Midbrain (tissue), 1 donor: ENCODE results near the gene FAM120A.

Experiments
- DNase-seq: peaks from one replicate; lab custom pipeline; 2025; lab: John Stamatoyannopoulos, UW

Gene FAM120A

DNA sequence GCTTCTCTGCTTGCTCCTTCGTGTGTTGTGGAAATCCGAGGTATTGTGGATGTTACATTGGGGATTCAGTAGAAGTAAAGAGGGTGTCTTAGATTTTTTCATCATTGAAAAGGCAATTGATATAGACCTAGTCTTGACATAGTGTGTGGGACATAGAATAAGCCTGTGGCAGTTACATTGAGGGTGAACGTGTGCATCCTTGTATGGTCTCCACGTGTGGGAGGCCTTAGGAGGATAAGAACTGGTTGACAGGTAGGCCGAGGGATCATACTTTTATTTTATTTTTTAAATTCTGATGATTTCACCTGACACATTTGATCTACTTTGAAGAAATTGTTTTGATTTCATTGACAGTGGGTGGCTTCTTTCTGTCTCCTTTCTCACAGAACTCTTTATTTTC, 18.9 kb downstream of the FAM120A start:
- DNase-seq, result no peak

GRCh38 chr9:93471124-93471523, 19.6 kb downstream of the FAM120A start:
- no peak for DNase-seq

- DNase-seq, result no peak
Measured at GRCh38 chr9:93473411-93473810, 21.9 kb downstream of the FAM120A start.

DNA sequence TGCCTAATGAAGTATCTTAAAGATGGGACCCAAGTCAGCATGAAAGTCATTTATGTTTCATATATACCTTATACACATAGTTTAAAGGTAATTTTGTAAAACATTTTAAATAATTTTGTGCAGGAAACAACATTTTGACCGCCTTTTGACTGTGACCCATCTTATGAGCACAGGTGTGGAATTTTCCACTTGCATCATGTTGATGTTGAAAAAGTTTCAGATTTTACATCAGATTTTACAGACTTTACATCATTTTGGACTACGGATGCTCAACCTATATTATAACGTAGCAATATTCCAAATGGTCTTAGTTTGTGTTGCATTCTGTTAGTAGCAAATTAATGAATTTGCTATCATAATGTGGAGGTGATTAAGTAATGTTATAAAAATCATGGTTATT, 23.6 kb downstream of the FAM120A start:
- DNase-seq, result no peak

DNA sequence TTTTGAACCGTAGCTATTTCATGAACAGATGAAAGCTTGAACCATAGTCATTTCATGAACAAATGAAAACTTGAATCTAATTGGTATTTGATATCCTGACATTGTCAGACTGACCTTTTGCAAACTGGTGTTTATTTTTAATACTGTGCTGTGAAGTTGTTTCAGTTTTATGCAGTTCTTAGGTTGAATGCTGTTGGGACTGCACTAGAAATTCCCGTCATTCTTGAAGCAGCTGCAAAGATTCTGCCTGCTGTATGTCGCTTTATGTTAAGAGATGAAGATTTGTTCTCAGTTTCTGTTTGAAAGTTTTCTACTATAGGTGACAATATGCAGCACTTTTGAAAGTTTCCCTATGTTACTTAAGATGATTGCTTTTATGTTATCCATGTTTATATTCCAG, 24.4 kb downstream of the FAM120A start:
- no peak for DNase-seq

DNA sequence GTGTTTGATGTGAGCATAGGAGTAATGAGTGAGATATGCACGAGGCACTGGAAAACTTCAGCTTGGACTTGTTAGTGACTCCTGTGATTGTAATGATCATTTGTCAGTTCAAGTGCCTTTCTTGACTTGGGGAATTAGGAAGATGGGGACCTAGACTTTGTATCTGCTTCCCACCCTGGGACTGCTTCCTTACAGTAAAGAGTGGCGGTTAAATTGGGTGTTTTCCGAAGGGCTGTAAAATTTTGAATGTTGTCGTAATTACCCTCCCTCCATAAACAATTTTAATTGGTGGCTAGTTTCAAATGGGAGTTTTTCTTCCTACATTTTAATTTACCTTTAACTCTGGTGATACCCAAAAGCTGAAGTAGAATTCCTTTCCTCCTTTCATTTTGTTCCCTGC, 25.4 kb downstream of the FAM120A start:
- DNase-seq, result no peak

- no peak for DNase-seq
Measured at GRCh38 chr9:93477397-93477796, 25.9 kb downstream of the FAM120A start.

GRCh38 chr9:93479726-93480125, 28.2 kb downstream of the FAM120A start:
- DNase-seq, result no peak

GRCh38 chr9:93480262-93480661, 28.8 kb downstream of the FAM120A start:
- no peak for DNase-seq

DNA sequence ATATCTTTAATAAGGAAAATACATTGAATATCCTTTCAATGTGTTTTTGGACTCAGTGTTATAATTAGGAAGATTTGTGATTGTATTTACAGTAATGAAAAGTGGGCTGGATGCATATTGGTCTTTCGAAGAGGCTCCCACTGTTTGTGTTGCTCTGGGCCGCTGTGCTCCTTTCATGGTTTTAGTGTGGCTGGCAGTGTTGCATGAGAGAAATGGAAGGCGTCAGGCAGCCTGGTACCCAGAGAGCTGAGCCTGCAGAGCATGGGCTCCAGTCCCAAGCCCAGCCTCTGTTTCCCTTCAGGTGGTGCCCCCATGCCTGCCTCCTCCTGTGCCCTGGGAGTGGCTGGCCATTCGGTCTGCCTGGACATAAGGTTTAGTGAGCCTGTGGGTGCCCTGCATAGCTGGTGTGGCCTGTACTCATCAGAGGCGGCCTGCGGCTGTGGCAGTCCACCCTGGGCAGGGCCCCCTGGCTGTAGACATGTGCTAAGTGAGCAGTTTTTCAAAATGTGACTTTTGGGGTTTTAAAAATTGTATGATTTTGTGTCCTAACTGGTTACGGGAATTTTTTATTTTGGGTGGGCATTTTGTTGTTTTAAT, 29.3 kb downstream of the FAM120A start:
- DNase-seq, result no peak

GRCh38 chr9:93483497-93483896, 32.0 kb downstream of the FAM120A start:
- DNase-seq, result no peak

- DNase-seq, result no peak
Measured at GRCh38 chr9:93486268-93486667, 34.8 kb downstream of the FAM120A start.

- DNase-seq, result no peak
Measured at GRCh38 chr9:93488244-93488643, 36.8 kb downstream of the FAM120A start.

GRCh38 chr9:93491593-93492232, 40.2 kb downstream of the FAM120A start:
- no peak for DNase-seq

DNA sequence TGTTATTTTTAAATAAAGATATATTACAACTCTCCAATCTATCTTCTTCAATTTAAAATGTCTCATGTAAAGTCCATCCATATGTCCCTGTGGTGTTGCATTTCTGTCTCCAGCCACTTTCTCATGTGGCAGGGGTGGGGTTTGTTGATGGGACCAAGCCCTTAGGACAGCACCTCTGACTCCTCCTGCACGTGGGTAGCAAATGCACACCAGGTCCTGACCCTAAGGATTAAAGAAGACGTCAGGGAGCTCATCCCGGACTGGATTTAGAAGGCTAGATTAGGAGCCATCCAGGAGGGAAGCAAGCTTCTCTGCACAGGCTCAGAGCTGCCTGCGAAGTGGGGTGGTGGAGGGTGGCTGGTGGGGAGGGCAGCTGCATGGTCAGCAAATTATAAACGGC, 40.8 kb downstream of the FAM120A start:
- no peak for DNase-seq

DNA sequence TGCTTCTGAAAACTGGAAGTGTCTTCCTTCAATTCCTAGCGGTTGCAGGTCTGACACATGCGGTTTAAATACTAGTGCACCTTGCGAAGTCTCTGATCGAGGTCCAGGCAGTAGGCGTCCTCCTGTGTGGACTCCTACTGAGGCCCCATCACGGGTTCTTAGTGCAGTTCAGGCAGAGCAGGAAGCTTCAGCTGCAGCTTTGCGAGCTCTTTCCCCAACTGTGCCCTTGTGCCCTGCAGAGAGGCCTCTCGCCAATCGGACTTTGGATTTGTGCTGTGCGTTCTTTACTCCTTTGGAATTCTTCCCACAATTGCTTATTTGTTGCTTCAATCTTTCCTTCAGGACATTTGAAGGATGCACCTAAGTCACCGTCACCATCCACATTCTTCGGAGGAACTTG, 42.5 kb downstream of the FAM120A start:
- DNase-seq, result no peak

- DNase-seq, result no peak
Measured at GRCh38 chr9:93496285-93496684, 44.8 kb downstream of the FAM120A start.

DNA sequence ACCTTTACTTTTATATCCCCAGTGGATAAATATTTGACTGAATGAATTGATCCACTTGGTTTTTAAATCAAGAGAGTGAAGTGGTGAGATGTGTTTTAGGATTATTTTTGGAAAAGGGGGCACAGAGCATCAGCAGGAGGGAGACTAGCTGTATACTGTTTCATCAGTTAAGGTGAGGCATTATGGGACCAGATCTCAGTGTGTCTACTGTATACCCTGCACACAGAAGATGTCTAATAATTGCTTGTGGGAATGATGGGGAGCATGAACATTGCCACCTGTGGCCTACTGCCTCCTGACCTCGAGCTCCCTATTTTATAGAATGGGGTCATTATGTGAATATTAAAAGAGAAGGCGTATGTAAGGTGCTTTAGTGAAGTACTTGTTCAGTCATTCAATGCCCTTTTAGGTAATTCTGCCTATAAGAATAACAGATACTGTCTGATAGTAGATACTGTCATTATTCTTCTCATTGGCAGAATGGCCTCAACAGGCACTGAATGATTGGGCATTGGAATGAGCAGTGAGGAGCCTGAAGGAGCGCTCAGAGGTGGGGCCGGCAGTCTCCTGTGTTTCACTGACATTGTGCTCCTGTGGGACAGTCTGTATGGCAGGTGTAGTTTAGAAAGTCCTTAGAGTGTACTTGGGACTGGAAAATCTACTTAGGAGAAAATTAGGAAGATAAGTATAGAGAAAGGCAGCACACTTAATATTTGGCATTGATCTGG, 49.2 kb downstream of the FAM120A start:
- DNase-seq, result no peak

DNA sequence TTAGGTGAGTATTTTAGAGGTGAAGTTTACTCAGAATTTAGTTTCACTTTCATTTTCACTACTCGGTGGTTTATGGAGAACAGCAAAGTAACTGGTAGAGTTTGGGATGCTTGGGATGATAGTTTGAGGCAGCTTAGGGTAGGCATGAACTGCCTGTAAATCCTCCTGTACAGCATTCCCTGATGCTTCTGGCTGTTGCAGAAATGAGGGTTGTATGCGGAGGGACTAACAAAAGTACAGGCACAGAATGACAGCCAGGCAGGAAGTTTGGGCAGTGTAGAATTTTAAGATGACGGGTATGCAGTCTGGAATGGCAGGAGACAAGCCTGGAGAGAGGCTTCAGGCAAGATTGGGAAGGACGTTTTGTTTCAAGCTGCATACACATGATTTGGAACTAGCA, 49.9 kb downstream of the FAM120A start:
- no peak for DNase-seq

DNA sequence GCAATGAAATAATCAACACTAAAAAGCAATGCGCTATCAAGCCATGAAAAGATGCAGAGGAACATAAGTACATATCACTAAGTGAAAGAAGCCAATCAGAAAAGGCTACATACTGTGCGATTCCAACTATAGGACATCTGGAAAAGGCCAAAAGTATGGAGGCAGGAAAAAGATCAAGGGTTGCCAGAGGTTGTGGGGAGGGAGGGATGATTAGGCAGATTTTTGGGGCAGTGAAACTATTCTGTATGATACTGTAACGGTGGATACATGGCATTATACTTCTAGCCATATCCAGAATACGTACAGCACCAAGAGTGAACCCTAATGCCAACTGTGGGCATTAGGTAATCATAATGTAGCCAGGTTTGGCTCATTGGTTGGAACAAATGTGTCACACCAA, 51.9 kb downstream of the FAM120A start:
- DNase-seq, result no peak

GRCh38 chr9:93505541-93506132, 54.2 kb downstream of the FAM120A start:
- DNase-seq, result no peak

- no peak for DNase-seq
Measured at GRCh38 chr9:93507768-93508167, 56.3 kb downstream of the FAM120A start.

DNA sequence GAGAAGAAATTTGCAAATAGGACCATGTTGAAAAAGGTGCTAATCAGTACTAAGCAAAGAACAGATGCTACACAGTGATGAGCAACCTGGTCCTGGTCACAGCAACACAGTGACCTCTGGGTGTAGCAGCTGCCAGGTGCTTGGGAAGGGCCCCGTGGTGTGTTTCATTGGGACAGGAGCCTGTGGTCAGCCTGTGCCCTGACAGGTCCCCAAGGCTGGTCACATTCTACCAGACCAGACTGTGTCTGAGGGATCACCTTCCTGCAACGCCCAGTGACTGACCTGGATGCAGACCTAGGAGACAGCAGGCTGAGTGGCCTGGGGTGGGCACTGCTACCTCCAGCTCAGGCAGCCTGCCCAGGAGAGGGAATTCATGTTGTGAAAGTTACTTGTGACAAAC, 56.7 kb downstream of the FAM120A start:
- DNase-seq, result no peak
